NCI-H2081 treated with DMSO at 0.1 percent for 48 hours (cell line): Measurements from ENCODE around the gene FOXJ3.

Experiments
- DNase-seq: peaks from one replicate; lab custom pipeline; 2025; lab: John Stamatoyannopoulos, UW

FOXJ3 gene

GRCh38 chr1:42334240-42335049, 590 bp downstream of the FOXJ3 start:
- DNase-seq = no peak

GRCh38 chr1:42333662-42334239, 1.3 kb downstream of the FOXJ3 start:
- no peak for DNase-seq

- no peak for DNase-seq
Observed at GRCh38 chr1:42332877-42333276, 2.2 kb downstream of the FOXJ3 start.

GRCh38 chr1:42330215-42330614, 4.8 kb downstream of the FOXJ3 start:
- no peak for DNase-seq

- DNase-seq = no peak
Observed at GRCh38 chr1:42328916-42329496, 6.0 kb downstream of the FOXJ3 start.

GRCh38 chr1:42328047-42328625, 6.9 kb downstream of the FOXJ3 start:
- DNase-seq = no peak

GRCh38 chr1:42325014-42325402, 10.0 kb downstream of the FOXJ3 start:
- no peak for DNase-seq

GRCh38 chr1:42324398-42325013, 10.5 kb downstream of the FOXJ3 start:
- no peak for DNase-seq

GRCh38 chr1:42323551-42323950, 11.5 kb downstream of the FOXJ3 start:
- DNase-seq = no peak

- DNase-seq = no peak
Observed at GRCh38 chr1:42322577-42322976, 12.5 kb downstream of the FOXJ3 start.

GRCh38 chr1:42321731-42322130, 13.3 kb downstream of the FOXJ3 start:
- DNase-seq = no peak

GRCh38 chr1:42320708-42321107, 14.3 kb downstream of the FOXJ3 start:
- no peak for DNase-seq

GRCh38 chr1:42319871-42320484, 15.1 kb downstream of the FOXJ3 start:
- no peak for DNase-seq

GRCh38 chr1:42319128-42319851, 15.7 kb downstream of the FOXJ3 start:
- DNase-seq = no peak

GRCh38 chr1:42318601-42319000, 16.4 kb downstream of the FOXJ3 start:
- no peak for DNase-seq

- DNase-seq = no peak
Observed at GRCh38 chr1:42317308-42317707, 17.7 kb downstream of the FOXJ3 start.

- no peak for DNase-seq
Observed at GRCh38 chr1:42316292-42316691, 18.7 kb downstream of the FOXJ3 start.

- no peak for DNase-seq
Observed at GRCh38 chr1:42315500-42315899, 19.5 kb downstream of the FOXJ3 start.

GRCh38 chr1:42313970-42314369, 21.1 kb downstream of the FOXJ3 start:
- DNase-seq = no peak

- DNase-seq = no peak
Observed at GRCh38 chr1:42312576-42313212, 22.3 kb downstream of the FOXJ3 start.

GRCh38 chr1:42311897-42312296, 23.1 kb downstream of the FOXJ3 start:
- DNase-seq = no peak
